GM21367 (cell line): ENCODE results near the gene TMEM14C.
A peak's percentile ranks its signal among the peaks of the same experiment; 100 is the strongest.

Source experiments
- ATAC-seq: cut with Tn5 transposase; IDR thresholded peaks from one replicate; pipeline ENCODE4 v1.9.1; 2021; ENCODE audit not compliant: unreplicated experiment

Gene TMEM14C

DNA sequence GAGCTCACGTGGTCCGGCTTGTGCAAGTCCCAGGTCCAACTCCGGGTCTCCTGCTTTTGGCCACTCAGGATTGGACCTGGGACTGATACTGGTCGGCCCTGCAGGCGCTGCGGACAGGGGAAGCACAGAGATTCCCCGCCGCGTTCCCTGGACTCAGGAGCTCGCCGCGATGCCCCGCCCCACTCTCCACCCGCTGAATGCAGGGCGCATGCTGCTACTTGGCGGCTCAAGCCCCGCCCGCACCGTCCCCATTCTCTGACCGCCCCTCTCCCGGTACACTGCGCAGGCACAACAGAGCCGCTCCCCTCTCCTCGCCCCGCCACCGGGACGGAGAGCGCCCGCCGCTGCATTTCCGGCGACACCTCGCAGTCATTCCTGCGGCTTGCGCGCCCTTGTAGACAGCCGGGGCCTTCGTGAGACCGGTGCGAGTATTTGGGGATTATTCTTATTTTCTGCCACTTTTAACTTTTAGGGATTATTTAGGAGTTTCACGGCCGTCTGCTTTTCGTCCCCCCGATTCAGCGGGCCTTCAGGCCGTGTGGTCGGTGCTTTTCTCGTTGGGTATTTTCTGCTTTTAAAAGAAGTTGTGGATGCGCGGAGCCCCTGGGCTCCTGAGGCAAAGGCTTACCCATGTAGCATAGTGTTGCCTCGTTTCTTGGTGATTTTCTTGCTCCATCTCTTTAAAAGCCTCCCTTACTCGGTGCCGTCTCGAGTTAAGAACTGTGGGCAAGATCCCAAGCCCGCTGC lies at the start of gene TMEM14C:
Gene TMEM14C, plus strand, starts transcription at position 251 of the 747 bp plus-strand sequence. CDS start 1,544 bp downstream, outside the sequence.
- ATAC-seq = peak; percentile 98

GRCh38 chr6:10676403-10676802 lies 46.5 kb upstream of the TMEM14C start:
- no peak for ATAC-seq

GRCh38 chr6:10678456-10678855 lies 44.4 kb upstream of the TMEM14C start:
- ATAC-seq = no peak

GRCh38 chr6:10681795-10682194 lies 41.1 kb upstream of the TMEM14C start:
- no peak for ATAC-seq

- no peak for ATAC-seq
Observed at GRCh38 chr6:10682355-10682988, 40.4 kb upstream of the TMEM14C start.

- ATAC-seq = no peak
Observed at GRCh38 chr6:10684618-10685017, 38.3 kb upstream of the TMEM14C start.

GRCh38 chr6:10685092-10685915 lies 37.6 kb upstream of the TMEM14C start:
- ATAC-seq = no peak

GRCh38 chr6:10686901-10687300 lies 36.0 kb upstream of the TMEM14C start:
- no peak for ATAC-seq

DNA sequence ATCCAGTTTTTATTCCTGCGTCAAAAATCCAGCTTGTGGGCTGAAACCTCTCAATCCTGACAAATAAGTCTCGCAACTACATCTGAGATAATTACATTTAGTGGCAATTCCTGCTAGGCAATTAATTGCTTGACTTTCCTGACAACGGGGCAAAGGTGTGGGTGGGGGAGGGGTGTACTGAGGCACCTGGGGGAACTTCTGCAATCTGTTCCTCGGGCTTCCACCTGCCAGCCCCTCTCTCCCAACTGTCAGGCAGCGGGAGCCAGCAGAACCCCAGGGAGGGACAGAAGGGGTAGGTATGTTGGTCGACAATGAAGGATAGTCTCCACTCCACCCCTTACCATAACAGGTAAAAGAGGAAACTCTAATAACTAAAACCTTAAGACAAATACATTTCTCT lies 35.3 kb upstream of the TMEM14C start:
- no peak for ATAC-seq

DNA sequence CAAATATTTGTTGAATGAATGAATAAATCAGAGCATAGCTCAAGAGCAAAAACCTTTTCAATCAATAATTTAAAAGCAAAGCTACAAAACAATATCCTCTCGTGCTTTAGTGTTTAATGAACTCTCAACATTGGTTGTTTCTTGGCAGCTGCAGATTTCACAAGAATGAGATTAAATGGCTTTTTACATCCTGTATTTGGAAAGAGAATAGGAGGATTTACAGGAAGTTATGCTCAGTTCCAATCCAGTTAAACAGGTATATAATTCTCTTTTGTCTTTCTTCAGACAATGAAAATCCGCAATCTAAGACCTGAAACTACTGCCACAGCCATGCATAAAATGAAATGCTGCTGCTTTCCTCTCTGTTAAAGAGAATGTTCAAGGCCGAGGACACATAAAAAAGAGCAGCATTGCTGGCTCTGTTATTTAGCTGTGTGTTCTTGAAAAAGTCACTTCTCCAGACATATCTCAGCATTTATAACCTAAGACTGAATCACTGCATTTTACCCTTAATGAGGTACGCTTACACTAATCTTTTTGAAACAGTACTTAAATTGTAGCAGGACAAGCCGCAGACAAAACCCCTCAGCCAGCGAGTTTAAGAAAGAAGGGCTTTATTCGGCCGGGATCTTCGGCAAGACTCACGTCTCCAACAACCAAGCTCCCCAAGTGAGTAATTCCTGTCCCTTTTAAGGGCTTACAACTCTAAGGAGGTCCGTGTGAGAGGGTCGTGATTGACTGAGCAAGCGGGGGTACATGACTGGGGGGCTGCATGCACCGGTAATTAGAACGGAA lies 32.0 kb upstream of the TMEM14C start:
- no peak for ATAC-seq

- ATAC-seq = no peak
Observed at GRCh38 chr6:10692965-10693538, 29.8 kb upstream of the TMEM14C start.

DNA sequence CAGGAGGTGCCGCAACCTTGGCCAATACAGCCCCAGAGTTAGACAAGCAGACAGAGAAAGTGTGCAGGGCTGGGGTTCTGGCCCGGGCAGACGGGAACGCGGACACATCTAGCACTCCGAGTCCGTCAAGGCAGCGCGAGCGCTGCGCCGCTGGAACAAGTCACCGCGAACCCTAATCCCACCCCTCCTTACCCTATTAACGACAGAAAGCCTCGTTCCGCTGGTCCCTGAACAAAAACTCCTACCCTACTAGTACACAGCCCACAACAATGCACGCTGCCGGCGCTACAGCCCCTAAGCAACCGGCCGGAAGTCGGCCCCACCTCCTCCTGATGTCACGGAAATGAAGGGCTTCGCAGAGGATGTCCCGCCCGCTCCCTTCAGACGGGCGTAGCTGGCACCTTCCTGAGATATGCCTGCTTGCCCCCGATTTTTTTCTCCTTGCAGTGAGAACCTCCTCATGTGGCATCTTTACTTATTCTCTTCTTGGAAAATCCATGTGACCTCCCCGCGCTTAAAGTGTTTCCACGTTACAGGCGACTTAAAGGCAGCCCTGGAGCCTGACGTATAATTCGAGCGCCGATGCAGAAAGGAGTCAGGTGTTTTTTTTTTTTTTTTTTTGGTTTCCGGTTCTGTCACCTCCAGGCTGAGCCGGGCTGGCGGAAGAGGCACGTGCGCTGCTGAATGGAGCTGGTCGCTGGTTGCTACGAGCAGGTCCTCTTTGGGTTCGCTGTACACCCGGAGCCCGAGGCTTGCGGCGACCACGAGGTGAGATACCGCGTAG lies 28.4 kb upstream of the TMEM14C start, which contains the start of the genes C6orf52 and PAK1IP1:
Gene C6orf52, minus strand, starts transcription at position 315 of the 784 bp plus-strand sequence. CDS start 7,066 bp downstream, outside the sequence.
Gene PAK1IP1, plus strand, starts transcription at position 671 of the 784 bp plus-strand sequence. Its CDS starts 14 bp downstream, at position 685.
- ATAC-seq = peak; percentile 98

DNA sequence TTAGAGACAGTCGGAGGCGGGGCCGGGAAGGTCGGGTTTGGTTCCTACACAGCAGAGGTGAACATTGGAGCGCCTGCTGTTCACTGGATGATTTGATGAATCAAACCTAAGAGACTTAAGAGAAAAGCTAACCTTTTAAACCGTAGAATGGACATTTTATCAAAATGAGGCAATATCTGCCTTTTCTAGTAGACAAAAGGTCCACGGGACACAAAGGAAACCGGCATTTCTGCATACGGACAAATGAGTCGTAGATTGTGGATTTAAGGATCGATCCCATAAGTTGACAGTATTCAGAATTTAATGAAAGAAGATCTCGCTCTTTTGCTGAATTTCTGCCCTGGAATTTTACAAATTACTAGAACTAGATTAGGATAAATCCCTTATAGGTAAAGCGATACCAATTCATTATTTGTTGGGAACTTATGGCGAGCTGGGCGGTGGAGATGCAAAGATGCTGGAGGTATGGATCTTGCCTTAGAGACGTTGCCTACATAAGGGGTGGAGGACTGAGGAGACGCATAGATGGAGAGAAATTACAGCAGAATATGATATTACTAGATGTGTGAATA lies 27.7 kb upstream of the TMEM14C start:
- ATAC-seq = no peak

DNA sequence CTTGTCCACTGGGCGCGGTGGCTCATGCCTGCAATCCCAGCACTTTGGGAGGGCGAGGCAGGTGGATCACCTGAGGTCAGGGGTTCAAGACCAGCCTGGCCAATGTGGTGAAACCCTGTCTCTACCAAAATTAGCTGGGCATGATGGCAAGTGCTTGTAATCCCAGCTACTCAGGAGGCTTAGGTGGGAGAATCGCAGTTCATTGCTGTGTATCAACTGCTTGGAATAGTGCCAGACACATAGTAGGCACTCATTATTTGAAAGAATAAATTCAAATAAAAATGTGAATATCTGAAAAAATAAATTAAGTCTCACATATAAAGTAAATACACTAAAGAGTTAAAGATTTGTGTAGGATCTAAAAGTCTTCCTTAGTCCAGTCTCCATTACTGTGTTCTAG lies 26.2 kb upstream of the TMEM14C start:
- ATAC-seq = no peak

DNA sequence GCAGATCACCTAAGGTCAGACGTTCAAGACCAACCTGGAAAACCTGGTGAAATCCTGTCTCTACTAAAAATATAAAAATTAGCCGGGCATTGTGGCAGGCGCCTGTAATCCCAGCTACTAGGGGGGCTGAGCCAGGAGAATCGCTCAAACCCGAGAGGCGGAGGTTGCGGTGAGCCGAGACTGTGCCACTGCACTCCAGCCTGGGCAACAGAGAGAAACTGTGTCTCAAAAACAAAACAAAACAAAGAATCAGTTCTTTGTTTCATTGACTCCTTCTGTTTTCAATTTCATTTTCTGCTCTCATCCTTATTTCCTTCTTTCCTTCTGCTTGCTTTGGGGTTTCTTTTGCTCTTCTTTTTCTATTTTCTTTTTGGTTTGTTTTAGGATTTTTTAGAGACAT lies 8.9 kb upstream of the TMEM14C start:
- ATAC-seq = no peak

DNA sequence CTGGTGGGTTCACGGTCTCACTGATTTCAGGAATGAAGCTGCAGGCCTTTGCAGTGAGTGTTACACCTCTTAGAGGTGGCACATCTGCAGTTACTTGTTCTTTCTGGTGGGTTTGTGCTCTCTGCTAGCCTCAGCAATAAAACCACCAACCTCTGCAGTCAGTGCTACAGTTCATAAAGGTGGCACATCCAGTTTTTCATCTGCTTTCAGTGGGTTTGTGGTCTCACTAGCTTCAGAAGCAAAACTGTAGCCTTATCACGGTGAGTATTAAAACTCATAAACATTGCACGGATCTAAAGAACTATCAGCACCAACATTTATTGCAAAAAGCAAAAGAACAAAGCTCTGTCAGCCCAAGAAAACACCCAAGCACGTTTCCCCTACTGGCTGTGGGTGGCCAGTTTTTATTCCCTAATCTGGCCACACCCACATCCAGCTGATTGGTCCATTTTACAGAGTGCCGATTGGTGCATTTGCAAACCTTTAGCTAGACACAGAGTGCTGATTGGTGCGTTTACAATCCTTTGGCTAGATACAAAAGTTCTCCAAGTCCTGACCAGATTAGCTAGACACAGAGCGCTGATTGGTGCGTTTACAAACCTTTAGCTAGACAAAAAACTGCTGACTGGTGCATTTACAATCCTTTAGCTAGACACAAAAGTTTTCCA lies 3.4 kb upstream of the TMEM14C start:
- ATAC-seq = no peak

- ATAC-seq = no peak
Observed at GRCh38 chr6:10719964-10720264, 3.0 kb upstream of the TMEM14C start.

DNA sequence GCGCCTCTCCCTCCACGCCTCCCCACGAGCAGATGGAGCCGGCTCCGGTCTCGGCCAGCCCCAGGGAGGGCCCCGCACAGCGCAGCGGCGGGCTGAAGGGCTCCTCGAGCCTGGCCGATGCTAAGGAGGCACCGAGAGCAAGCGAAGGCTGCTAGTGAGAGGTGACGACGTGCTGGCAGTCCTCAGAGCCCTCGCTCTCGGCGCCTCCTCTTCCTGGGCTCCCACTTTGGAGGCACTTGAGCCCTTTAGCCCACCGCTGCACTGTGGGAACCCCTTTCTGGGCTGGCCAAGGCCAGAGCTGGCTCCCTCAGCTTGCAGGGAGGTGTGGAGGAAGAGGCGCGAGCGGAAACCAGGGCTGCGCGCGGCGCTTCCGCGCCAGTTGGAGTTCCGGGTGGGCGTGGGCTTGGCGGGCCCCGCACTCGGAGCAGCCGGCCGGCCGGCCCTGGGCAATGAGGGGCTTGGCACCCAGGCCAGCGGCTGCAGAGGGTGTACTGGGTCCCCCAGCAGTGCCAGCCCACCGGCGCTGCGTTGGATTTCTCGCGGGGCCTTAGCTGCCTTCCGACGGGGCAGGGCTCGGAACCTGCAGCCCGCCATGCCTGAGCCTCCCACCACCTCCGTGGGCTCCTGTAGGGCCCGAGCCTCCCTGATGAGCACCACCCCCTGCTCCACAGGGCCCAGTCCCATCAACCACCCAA lies 2.5 kb upstream of the TMEM14C start:
- no peak for ATAC-seq
